NCI-H2029 treated with DMSO at 0.1 percent for 48 hours (cell line): ENCODE results near the gene PDE3B.
A peak's percentile ranks its signal among the peaks of the same experiment; 100 is the strongest.
"Not testable (repeated sequence)": the region's sequence is repeated elsewhere in the genome, so short reads cannot be mapped to it uniquely, and the experiment has no call there.

Experiments
- DNase-seq: peaks from one replicate; lab custom pipeline; 2025; lab: John Stamatoyannopoulos, UW

Gene PDE3B

GRCh38 chr11:14677146-14677545 is 33.5 kb downstream of the PDE3B start:
- no peak for DNase-seq

DNA sequence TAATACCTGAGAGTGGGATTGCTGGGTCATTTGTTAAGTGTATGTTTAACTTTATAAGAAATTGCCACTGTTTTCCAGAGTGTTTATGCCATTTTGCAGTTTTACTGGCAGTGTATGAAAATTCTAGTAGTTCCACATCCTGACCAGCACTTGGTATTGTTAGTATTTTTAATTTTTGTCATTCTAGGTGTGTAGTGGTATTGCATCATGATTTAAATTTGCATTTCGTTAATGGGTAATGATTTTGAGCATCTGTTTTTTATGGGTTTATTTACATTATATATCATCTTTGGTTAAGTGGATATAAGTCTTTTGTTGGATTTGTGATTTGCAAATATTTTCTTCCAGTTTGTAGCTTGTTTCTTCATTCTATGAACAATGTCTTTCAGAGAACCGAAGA is 34.7 kb downstream of the PDE3B start:
- DNase-seq: no peak

- no peak for DNase-seq
Observed at GRCh38 chr11:14679662-14680061, 36.1 kb downstream of the PDE3B start.

DNA sequence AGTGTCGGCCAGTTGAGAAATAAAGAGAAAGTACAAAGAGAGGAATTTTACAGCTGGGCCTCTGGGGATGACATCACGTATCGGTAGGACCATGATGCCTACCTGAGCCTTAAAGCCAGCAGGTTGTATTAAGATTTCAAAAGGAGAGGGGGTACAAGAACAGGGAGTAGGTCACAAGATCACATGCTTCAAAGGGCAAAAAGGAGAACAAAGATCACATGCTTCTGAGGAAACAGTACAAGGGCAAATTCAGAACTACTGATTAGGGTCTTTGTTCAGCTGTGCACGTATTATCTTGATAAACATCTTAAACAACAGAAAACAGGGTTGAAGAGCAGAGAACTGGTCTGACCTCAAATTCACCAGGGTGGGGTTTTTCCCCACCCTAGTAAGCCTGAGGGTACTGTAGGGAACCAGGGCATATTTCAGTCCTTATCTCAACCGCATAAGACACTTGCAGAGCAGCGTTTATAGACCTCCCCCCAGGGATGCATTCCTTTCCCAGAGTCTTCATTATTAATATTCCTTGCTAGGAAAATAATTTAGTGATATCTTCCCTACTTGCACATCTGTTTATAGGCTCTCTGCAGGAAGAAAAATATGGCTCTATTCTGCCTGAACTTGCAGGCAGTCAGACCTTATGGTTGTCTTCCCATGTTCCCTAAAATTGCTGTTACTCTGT is 40.8 kb downstream of the PDE3B start:
- not testable (repeated sequence) for DNase-seq

DNA sequence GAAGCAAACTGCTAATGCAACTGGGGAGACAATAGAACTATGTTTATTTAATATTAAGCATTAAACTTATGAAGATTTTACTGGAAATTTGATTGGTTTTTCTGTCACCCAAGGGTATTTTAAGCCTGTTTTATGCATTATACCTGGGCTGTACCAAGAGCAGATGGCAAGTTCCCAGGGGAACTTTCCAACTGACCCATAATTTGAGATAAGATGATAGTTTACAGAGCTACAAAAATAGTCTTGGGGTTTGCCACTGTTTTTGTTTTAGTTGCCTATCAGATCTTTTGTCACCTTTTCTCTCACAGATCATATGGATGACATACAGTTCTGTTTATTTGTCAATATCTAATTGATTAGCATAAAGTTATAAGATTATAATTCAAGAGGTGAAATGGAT is 43.9 kb downstream of the PDE3B start:
- no peak for DNase-seq

GRCh38 chr11:14687943-14688627 is 44.5 kb downstream of the PDE3B start:
- DNase-seq: peak; percentile 52

- DNase-seq: not testable (repeated sequence)
Observed at GRCh38 chr11:14695656-14696055, 52.1 kb downstream of the PDE3B start.

GRCh38 chr11:14698771-14699170 is 55.2 kb downstream of the PDE3B start:
- no peak for DNase-seq

DNA sequence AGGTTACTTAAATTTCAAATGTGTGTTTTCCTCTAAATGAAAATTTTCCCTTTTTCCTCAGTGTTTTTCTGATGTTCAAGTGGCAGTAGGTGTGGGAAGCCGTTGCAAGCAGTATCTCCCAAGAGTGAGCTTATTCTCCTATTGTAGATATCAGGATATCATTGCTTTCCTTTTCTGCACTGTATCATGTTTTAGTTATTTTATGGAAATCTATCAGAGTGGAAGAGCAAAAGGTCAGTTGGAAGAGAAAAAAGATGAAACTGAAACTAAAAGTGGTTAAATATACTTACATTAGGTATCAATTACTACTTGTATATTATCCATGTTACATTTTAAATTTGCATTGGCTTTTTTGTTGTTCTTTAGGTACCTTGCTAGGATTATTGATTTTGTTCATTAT is 57.0 kb downstream of the PDE3B start:
- peak; percentile 22 for DNase-seq

DNA sequence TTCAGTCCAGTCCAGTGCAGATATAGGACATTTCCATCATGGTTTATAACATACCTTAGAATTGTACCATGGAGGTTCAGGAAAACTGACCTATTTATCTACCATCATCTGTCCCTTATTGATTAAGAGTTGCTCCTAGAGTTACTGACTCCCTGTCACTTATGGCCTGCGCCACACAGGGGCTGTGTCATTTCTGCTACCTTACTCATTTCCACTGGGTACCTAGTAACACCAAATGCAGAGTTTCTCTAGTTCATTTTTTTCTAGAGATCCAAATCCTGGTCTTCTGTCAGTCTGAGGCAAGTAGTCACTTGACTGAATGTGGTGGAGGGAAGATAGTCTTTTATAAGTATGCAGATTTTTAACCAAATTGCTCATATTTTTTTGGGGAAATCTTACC is 59.2 kb downstream of the PDE3B start:
- DNase-seq: no peak

GRCh38 chr11:14703731-14704130 is 60.1 kb downstream of the PDE3B start:
- DNase-seq: no peak

DNA sequence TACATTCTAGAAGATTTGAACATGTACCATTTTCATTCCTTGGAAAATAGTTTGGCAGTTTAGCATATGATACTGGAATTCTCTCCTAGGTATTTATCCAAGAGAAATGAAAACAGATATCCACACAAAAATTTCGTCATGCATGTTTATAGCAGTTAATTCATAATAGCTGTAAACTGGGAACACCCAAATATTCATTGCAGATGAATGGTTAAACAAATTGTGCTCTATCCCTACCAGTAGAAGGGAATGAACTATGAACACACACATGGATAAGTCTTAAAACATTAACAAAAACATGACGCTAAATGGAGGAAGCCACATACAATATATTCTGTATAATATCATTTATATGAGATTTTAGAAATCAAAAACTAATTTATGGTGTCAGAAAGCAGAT is 61.5 kb downstream of the PDE3B start:
- DNase-seq: no peak

DNA sequence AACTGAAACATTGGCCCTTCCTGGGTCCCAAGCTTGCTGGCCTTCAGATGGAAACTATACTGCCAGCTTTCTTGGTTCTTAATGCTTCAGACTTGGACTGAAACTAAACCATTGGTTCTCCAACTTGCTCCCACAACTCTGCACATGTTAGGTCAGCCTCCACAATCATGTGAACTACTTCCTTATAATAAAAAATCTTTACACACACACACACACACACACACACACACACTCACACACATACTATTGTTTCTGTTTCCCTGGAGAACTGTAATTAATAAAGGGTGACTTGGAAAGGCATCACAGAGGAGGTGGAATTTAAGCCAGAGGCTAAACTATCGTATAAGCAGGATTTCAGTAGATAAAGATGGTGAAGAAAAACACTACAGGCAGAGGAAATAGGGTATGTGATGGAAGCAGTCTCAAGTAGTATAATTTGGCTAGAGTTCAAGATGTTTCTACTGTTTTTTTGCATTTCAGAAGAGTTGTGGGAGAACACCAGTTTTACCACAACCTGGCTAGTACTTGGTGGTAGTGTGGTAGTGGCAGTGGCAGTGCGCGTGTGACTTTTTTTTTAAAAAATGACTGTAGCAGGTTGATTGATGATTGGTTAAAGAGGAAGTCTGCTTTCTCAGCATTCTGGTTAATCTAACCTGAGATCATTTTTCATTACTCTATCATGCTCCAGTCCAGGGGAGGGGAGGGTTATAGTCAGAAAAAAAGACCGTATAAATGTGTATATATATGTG is 70.1 kb downstream of the PDE3B start:
- DNase-seq: peak; percentile 7

DNA sequence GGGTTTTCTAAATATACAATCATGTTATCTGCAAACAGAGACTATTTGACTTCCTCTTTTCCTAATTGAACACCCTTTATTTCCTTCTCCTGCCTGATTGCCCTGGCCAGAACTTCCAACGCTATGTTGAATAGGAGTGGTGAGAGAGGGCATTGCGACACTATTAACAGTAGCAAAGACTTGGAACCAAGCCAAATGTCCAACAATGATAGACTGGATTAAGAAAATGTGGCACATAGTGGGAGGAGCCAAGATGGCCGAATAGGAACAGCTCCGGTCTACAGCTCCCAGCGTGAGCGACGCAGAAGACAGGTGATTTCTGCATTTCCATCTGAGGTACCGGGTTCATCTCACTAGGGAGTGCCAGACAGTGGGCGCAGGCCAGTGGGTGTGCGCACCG is 72.1 kb downstream of the PDE3B start:
- not testable (repeated sequence) for DNase-seq

DNA sequence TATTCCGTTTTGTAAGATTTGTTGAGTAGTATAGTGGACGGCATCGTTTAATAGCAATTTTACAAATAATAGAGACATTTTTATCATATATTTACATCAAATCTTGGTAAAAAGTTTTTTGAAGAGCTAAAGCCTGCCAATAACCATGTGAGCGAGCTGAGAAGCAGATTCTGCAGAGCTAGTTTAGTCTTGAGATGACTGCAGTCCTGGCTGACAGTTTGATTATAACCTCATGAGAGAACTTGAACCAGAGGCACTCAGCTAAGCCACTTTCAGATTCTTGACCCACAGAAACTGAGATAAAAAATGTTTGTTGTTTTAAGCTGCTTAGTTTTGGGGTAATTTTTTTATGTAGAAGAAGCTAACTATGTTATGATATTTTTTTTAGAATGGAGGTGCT is 78.9 kb downstream of the PDE3B start:
- no peak for DNase-seq

DNA sequence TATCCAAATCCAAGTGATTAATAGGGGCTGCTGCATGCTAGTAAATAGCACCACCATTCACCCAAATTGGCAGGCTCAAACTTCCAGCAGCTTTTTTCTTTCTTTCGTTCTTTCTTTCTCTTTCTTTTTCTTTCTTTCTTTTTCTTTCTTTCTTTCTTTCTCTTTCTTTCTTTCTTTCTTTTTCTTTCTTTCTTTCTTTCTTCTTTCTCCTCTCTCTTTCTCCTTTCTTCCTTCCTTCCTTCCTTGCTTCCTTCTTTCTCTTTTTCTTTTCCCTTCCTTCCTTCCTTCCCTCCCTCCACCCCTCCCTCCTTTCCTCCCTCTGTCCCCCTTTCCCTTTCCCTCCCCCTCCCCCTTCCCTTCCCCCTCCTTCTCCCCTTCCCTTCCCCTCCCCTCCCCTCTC is 81.5 kb downstream of the PDE3B start:
- no peak for DNase-seq

GRCh38 chr11:14727215-14727614 is 83.6 kb downstream of the PDE3B start:
- no peak for DNase-seq

- DNase-seq: no peak
Observed at GRCh38 chr11:14727746-14728145, 84.1 kb downstream of the PDE3B start.

- DNase-seq: not testable (repeated sequence)
Observed at GRCh38 chr11:14740539-14740938, 96.9 kb downstream of the PDE3B start.

DNA sequence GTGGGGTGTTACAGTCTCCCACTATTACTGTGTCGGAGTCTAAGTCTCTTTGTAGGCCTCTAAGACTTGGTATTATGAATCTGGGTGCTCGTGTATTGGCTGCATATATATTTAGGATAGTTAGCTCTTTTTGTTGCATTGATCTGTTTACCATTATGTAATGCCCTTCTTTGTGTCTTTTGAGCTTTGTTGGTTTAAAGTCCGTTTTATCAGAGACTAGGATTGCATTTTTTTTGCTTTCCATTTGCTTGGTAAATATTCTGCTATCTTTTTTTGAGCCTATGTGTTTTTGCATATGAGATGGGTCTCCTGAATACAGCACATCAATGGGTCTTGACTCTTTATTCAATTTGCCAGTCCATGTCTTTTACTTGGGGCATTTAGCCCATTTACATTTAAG is 97.6 kb downstream of the PDE3B start:
- DNase-seq: no peak

DNA sequence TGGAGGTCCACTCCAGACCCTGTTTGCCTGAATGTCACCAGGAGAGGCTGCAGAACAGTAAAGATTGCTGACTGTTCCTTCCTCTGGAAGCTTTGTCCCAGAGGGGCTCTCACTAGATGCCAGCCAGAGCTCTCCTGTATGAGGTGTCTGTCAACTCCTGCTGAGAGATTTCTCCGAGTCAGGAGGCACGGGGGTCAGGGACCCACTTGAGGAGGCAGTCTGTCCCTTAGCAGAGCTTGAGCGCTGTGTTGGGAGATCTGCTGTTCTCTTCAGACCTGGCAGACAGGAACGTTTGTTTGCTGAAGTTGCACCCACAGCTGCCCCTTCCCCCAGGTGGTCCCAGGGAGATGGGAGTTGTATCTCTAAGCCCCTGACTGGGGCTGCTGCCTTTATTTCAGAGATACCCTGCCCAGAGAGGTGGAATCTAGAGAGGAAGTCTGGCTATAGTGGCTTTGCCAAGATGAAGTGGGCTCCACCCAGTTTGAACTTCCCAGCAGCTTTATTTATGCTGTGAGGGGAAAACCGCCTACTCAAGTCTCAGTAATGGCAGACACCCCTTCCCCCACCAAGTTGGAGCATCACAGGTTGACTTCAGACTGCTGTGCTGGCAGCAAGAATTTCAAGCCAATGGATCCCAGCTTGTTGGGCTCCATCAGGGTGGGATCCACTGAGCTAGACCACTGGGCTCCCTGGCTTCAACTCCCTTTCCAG is 99.4 kb downstream of the PDE3B start:
- no peak for DNase-seq

DNA sequence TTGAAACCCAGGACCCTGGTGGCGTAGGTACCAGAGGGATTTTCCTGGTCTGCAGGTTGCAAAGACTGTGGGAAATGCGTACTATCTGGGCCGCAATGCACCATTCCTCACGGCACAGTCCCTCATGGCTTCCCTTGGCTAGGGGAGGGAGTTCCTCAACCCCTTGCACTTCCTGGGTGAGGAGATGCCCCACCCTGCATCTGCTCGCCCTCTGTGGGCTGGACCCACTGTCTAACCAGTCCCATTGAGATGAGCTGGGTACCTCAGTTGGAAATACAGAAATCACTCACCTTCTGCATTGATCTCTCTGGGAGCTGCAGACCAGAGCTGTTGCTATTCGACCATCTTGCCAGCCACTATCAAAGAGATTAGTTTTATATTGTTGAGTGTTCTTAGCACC is 100.1 kb downstream of the PDE3B start:
- not testable (repeated sequence) for DNase-seq
